Hepatocyte (in vitro differentiated cells): Measurements from ENCODE around the gene LOXHD1.

Experiments
- EZH2 ChIP-seq: fragments of 200-600 bp; sonication (generic); IDR thresholded peaks from 2 replicates; pipeline ENCODE4 v1.6.1; 2016; ENCODE audit warnings: antibody characterized with exemption, mild to moderate bottlenecking, borderline replicate concordance
- EZH2phosphoT487 ChIP-seq: fragments of 200-600 bp; sonication (generic); IDR thresholded peaks from one replicate; pipeline ENCODE4 v1.6.1; 2018; ENCODE audit warnings: antibody characterized with exemption, mild to moderate bottlenecking, low read depth, moderate library complexity; ENCODE audit not compliant: unreplicated experiment, severe bottlenecking
- TF ChIP-seq, protein P1 (sequence below): fragments of 200-600 bp; sonication (generic); IDR thresholded peaks from 2 replicates; pipeline ENCODE4 v1.5.1; 2016; ENCODE audit warnings: antibody characterized with exemption, mild to moderate bottlenecking; ENCODE audit not compliant: poor library complexity

DNA sequence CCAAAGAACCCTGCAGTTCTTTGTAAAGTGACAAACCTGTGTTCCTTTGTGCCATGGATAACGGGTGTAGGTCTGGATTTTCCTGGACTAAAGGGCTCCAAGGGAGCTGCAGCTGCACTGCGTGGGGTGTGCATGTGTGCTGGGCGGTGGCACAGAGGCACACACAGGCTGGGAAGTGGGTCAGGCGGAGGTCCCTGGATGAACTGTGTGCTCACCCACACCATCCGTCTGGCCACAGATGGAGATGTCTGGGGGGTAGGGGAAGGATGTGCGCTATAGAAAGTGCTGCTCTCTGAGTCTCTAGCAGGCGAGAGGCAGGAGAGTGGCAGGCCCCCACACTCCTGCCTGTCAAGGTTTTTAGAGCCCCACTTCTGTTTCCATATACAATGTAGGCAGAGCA lies 137.2 kb downstream of the LOXHD1 start:
- TF ChIP-seq, protein P1, sequence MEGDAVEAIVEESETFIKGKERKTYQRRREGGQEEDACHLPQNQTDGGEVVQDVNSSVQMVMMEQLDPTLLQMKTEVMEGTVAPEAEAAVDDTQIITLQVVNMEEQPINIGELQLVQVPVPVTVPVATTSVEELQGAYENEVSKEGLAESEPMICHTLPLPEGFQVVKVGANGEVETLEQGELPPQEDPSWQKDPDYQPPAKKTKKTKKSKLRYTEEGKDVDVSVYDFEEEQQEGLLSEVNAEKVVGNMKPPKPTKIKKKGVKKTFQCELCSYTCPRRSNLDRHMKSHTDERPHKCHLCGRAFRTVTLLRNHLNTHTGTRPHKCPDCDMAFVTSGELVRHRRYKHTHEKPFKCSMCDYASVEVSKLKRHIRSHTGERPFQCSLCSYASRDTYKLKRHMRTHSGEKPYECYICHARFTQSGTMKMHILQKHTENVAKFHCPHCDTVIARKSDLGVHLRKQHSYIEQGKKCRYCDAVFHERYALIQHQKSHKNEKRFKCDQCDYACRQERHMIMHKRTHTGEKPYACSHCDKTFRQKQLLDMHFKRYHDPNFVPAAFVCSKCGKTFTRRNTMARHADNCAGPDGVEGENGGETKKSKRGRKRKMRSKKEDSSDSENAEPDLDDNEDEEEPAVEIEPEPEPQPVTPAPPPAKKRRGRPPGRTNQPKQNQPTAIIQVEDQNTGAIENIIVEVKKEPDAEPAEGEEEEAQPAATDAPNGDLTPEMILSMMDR, result no peak
- no peak for TF ChIP-seq EZH2
- TF ChIP-seq EZH2phosphoT487, result no peak
